Mammary epithelial cell (primary cell): ENCODE results near the gene PSD2.

Experiments used
- EZH2 ChIP-seq: IDR thresholded peaks from 2 replicates; pipeline ENCODE4 v1.6.1; 2012; ENCODE audit warnings: low read length, inconsistent platforms, borderline replicate concordance
- TF ChIP-seq, protein P1 (sequence below), 2 donors: IDR thresholded peaks in 1 of 2; conservative IDR thresholded peaks in 1 of 2; 2 replicates each; pipeline ENCODE4 v1.5.1; 2011 to 2012; ENCODE audit warnings: inconsistent platforms in 2 of 2, low read length in 2 of 2, mild to moderate bottlenecking in 2 of 2, control low read depth in 1 of 2, low read depth in 1 of 2; ENCODE audit not compliant: insufficient read depth in 1 of 2; ENCODE audit errors: extremely low read depth in 1 of 2

GRCh38 chr5:139836469-139837208 is 41.0 kb downstream of the PSD2 start:
- no peak for TF ChIP-seq EZH2
- TF ChIP-seq, protein P1, sequence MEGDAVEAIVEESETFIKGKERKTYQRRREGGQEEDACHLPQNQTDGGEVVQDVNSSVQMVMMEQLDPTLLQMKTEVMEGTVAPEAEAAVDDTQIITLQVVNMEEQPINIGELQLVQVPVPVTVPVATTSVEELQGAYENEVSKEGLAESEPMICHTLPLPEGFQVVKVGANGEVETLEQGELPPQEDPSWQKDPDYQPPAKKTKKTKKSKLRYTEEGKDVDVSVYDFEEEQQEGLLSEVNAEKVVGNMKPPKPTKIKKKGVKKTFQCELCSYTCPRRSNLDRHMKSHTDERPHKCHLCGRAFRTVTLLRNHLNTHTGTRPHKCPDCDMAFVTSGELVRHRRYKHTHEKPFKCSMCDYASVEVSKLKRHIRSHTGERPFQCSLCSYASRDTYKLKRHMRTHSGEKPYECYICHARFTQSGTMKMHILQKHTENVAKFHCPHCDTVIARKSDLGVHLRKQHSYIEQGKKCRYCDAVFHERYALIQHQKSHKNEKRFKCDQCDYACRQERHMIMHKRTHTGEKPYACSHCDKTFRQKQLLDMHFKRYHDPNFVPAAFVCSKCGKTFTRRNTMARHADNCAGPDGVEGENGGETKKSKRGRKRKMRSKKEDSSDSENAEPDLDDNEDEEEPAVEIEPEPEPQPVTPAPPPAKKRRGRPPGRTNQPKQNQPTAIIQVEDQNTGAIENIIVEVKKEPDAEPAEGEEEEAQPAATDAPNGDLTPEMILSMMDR (conservative IDR thresholded peaks at IDR 0.05 in 1 of 2, IDR thresholded peaks at IDR 0.05 in 1 of 2; ENCODE audit: extremely low read depth in 1 of 2, insufficient read depth in 1 of 2, low read depth in 1 of 2, low read length in 2 of 2) = no peak
